EL (cell line): Measurements from ENCODE around the gene IPO13.

Source experiments
- DNase-seq: peaks from one replicate; pipeline ENCODE4 v3.0.0-alpha.2; 2016

IPO13 gene

GRCh38 chr1:43946236-43947060 lies at the start of gene IPO13:
Gene IPO13, plus strand, starts transcription at chr1:43946950. Its CDS starts 651 bp downstream, at chr1:43947601.
- peak; percentile 97 for DNase-seq

GRCh38 chr1:43898981-43899380 lies 47.8 kb upstream of the IPO13 start:
- DNase-seq, result no peak

- no peak for DNase-seq
Observed at GRCh38 chr1:43900386-43900785, 46.4 kb upstream of the IPO13 start.

- DNase-seq, result no peak
Observed at GRCh38 chr1:43901196-43901961, 45.4 kb upstream of the IPO13 start.

- DNase-seq, result no peak
Observed at GRCh38 chr1:43902058-43902831, 44.5 kb upstream of the IPO13 start.

GRCh38 chr1:43904660-43905551 lies 41.8 kb upstream of the IPO13 start:
- DNase-seq, result no peak

GRCh38 chr1:43908226-43908625 lies 38.5 kb upstream of the IPO13 start:
- DNase-seq, result no peak

- no peak for DNase-seq
Observed at GRCh38 chr1:43908858-43909257, 37.9 kb upstream of the IPO13 start.

- DNase-seq, result no peak
Observed at GRCh38 chr1:43910343-43910742, 36.4 kb upstream of the IPO13 start.

GRCh38 chr1:43912607-43913006 lies 34.1 kb upstream of the IPO13 start:
- peak; percentile 63 for DNase-seq

- no peak for DNase-seq
Observed at GRCh38 chr1:43913051-43913501, 33.7 kb upstream of the IPO13 start.

- DNase-seq, result no peak
Observed at GRCh38 chr1:43913666-43914360, 32.9 kb upstream of the IPO13 start.

- no peak for DNase-seq
Observed at GRCh38 chr1:43914576-43915525, 31.9 kb upstream of the IPO13 start.

GRCh38 chr1:43919906-43920305 lies 26.8 kb upstream of the IPO13 start:
- no peak for DNase-seq

- no peak for DNase-seq
Observed at GRCh38 chr1:43921022-43921421, 25.7 kb upstream of the IPO13 start.

GRCh38 chr1:43924516-43924915 lies 22.2 kb upstream of the IPO13 start:
- DNase-seq, result peak; percentile 48

GRCh38 chr1:43925846-43926245 lies 20.9 kb upstream of the IPO13 start:
- DNase-seq, result no peak

GRCh38 chr1:43930168-43930948 lies 16.4 kb upstream of the IPO13 start:
- no peak for DNase-seq

- no peak for DNase-seq
Observed at GRCh38 chr1:43930949-43931275, 15.8 kb upstream of the IPO13 start.
